Measurements from ENCODE around the gene IRX4.
"Not testable (repeated sequence)": the region's sequence is repeated elsewhere in the genome, so short reads cannot be mapped to it uniquely, and the experiment has no call there.

Gene IRX4

GRCh38 chr5:1870435-1871272 lies 12.1 kb downstream of the IRX4 start:
- not testable (repeated sequence) for H3K9me3 ChIP-seq (ENCODE audit: control insufficient read depth, low read length); H3K4me1 ChIP-seq (ENCODE audit: control insufficient read depth, insufficient read depth, low read length); H3K36me3 ChIP-seq (ENCODE audit: control insufficient read depth, insufficient read depth, low read length); H3K9ac ChIP-seq (ENCODE audit: low read length); H3K4me3 ChIP-seq (ENCODE audit: low read length)
- H3K27me3 ChIP-seq (ENCODE audit: control insufficient read depth, insufficient read depth, low read length) = peaks cover 44% of the 10 kb centered on the region

- H3K9ac ChIP-seq (ENCODE audit: low read length) = no peak overlapping the region
- H3K36me3 ChIP-seq (ENCODE audit: control insufficient read depth, insufficient read depth, low read length) = no peaks in the 10 kb centered on the region
- no peaks in the 10 kb centered on the region for H3K4me1 ChIP-seq (ENCODE audit: control insufficient read depth, insufficient read depth, low read length)
- peaks cover 42% of the 10 kb centered on the region for H3K27me3 ChIP-seq (ENCODE audit: control insufficient read depth, insufficient read depth, low read length)
- H3K4me3 ChIP-seq (ENCODE audit: low read length) = no peak overlapping the region
- no peaks in the 10 kb centered on the region for H3K9me3 ChIP-seq (ENCODE audit: control insufficient read depth, low read length)
These were observed 13.7 kb downstream of the IRX4 start for GRCh38 chr5:1868886-1869475.

GRCh38 chr5:1867815-1868143 lies 14.9 kb downstream of the IRX4 start:
- no peak overlapping the region for H3K9ac ChIP-seq (ENCODE audit: low read length)
- H3K27me3 ChIP-seq (ENCODE audit: control insufficient read depth, insufficient read depth, low read length) = peaks cover 42% of the 10 kb centered on the region
- H3K9me3 ChIP-seq (ENCODE audit: control insufficient read depth, low read length) = no peaks in the 10 kb centered on the region
- no peaks in the 10 kb centered on the region for H3K36me3 ChIP-seq (ENCODE audit: control insufficient read depth, insufficient read depth, low read length)
- H3K4me3 ChIP-seq (ENCODE audit: low read length) = no peak overlapping the region
- H3K4me1 ChIP-seq (ENCODE audit: control insufficient read depth, insufficient read depth, low read length) = no peaks in the 10 kb centered on the region

GRCh38 chr5:1867114-1867814 lies 15.5 kb downstream of the IRX4 start:
- H3K9me3 ChIP-seq (ENCODE audit: control insufficient read depth, low read length) = no peaks in the 10 kb centered on the region

GRCh38 chr5:1865948-1866347 lies 16.8 kb downstream of the IRX4 start:
- H3K9ac ChIP-seq (ENCODE audit: low read length) = no peak overlapping the region
- no peaks in the 10 kb centered on the region for H3K36me3 ChIP-seq (ENCODE audit: control insufficient read depth, insufficient read depth, low read length)
- H3K27me3 ChIP-seq (ENCODE audit: control insufficient read depth, insufficient read depth, low read length) = peaks cover 40% of the 10 kb centered on the region
- no peaks in the 10 kb centered on the region for H3K4me1 ChIP-seq (ENCODE audit: control insufficient read depth, insufficient read depth, low read length)
- H3K9me3 ChIP-seq (ENCODE audit: control insufficient read depth, low read length) = no peaks in the 10 kb centered on the region
- H3K4me3 ChIP-seq (ENCODE audit: low read length) = no peak overlapping the region

More at GRCh38 chr5:1867114-1867814, 15.5 kb downstream of the IRX4 start:
- Histone ChIP-seq H3K9ac (ENCODE audit: low read length) (no peak overlapping the region), H3K4me3 (ENCODE audit: low read length) (no peak overlapping the region), H3K27me3 (ENCODE audit: control insufficient read depth, insufficient read depth, low read length) (peaks cover 40% of the 10 kb centered on the region), H3K36me3 (ENCODE audit: control insufficient read depth, insufficient read depth, low read length) (no peaks in the 10 kb centered on the region), H3K4me1 (ENCODE audit: control insufficient read depth, insufficient read depth, low read length) (no peaks in the 10 kb centered on the region)

GRCh38 chr5:1865486-1865885 lies 17.2 kb downstream of the IRX4 start:
- Histone ChIP-seq H3K27me3 (ENCODE audit: control insufficient read depth, insufficient read depth, low read length) (peaks cover 40% of the 10 kb centered on the region), H3K36me3 (ENCODE audit: control insufficient read depth, insufficient read depth, low read length) (no peaks in the 10 kb centered on the region), H3K4me1 (ENCODE audit: control insufficient read depth, insufficient read depth, low read length) (no peaks in the 10 kb centered on the region), H3K9ac (ENCODE audit: low read length) (no peak overlapping the region), H3K9me3 (ENCODE audit: control insufficient read depth, low read length) (no peaks in the 10 kb centered on the region), H3K4me3 (ENCODE audit: low read length) (no peak overlapping the region)

- no peaks in the 10 kb centered on the region for H3K4me1 ChIP-seq (ENCODE audit: control insufficient read depth, insufficient read depth, low read length)
- peaks cover 40% of the 10 kb centered on the region for H3K27me3 ChIP-seq (ENCODE audit: control insufficient read depth, insufficient read depth, low read length)
- no peak overlapping the region for H3K4me3 ChIP-seq (ENCODE audit: low read length)
- no peaks in the 10 kb centered on the region for H3K9me3 ChIP-seq (ENCODE audit: control insufficient read depth, low read length)
- no peak overlapping the region for H3K9ac ChIP-seq (ENCODE audit: low read length)
- H3K36me3 ChIP-seq (ENCODE audit: control insufficient read depth, insufficient read depth, low read length) = no peaks in the 10 kb centered on the region
These were observed 17.8 kb downstream of the IRX4 start for GRCh38 chr5:1864896-1865440.

GRCh38 chr5:1860949-1861348 lies 21.8 kb downstream of the IRX4 start:
- Histone ChIP-seq H3K4me3 (ENCODE audit: low read length) (no peak overlapping the region), H3K4me1 (ENCODE audit: control insufficient read depth, insufficient read depth, low read length) (no peaks in the 10 kb centered on the region), H3K27me3 (ENCODE audit: control insufficient read depth, insufficient read depth, low read length) (peaks cover 28% of the 10 kb centered on the region), H3K36me3 (ENCODE audit: control insufficient read depth, insufficient read depth, low read length) (no peaks in the 10 kb centered on the region), H3K9me3 (ENCODE audit: control insufficient read depth, low read length) (no peaks in the 10 kb centered on the region), H3K9ac (ENCODE audit: low read length) (no peak overlapping the region)

GRCh38 chr5:1860021-1860610 lies 22.6 kb downstream of the IRX4 start:
- H3K36me3 ChIP-seq (ENCODE audit: control insufficient read depth, insufficient read depth, low read length) = no peaks in the 10 kb centered on the region
- H3K4me1 ChIP-seq (ENCODE audit: control insufficient read depth, insufficient read depth, low read length) = no peaks in the 10 kb centered on the region
- H3K27me3 ChIP-seq (ENCODE audit: control insufficient read depth, insufficient read depth, low read length) = peaks cover 20% of the 10 kb centered on the region
- H3K9ac ChIP-seq (ENCODE audit: low read length) = no peak overlapping the region
- no peak overlapping the region for H3K4me3 ChIP-seq (ENCODE audit: low read length)
- no peaks in the 10 kb centered on the region for H3K9me3 ChIP-seq (ENCODE audit: control insufficient read depth, low read length)

- Histone ChIP-seq H3K4me1 (ENCODE audit: control insufficient read depth, insufficient read depth, low read length) (no peaks in the 10 kb centered on the region), H3K9me3 (ENCODE audit: control insufficient read depth, low read length) (no peaks in the 10 kb centered on the region), H3K9ac (ENCODE audit: low read length) (no peak overlapping the region), H3K36me3 (ENCODE audit: control insufficient read depth, insufficient read depth, low read length) (no peaks in the 10 kb centered on the region), H3K27me3 (ENCODE audit: control insufficient read depth, insufficient read depth, low read length) (peaks cover 12% of the 10 kb centered on the region), H3K4me3 (ENCODE audit: low read length) (no peak overlapping the region)
These were observed 23.6 kb downstream of the IRX4 start for GRCh38 chr5:1859099-1859498.

- no peaks in the 10 kb centered on the region for H3K9me3 ChIP-seq (ENCODE audit: control insufficient read depth, low read length)
- no peak overlapping the region for H3K4me3 ChIP-seq (ENCODE audit: low read length)
- H3K9ac ChIP-seq (ENCODE audit: low read length) = no peak overlapping the region
- no peaks in the 10 kb centered on the region for H3K36me3 ChIP-seq (ENCODE audit: control insufficient read depth, insufficient read depth, low read length)
- no peaks in the 10 kb centered on the region for H3K4me1 ChIP-seq (ENCODE audit: control insufficient read depth, insufficient read depth, low read length)
- H3K27me3 ChIP-seq (ENCODE audit: control insufficient read depth, insufficient read depth, low read length) = peaks cover 11% of the 10 kb centered on the region
These were observed 24.3 kb downstream of the IRX4 start for GRCh38 chr5:1858436-1858835.

- peaks cover 9% of the 10 kb centered on the region for H3K27me3 ChIP-seq (ENCODE audit: control insufficient read depth, insufficient read depth, low read length)
- H3K9me3 ChIP-seq (ENCODE audit: control insufficient read depth, low read length) = no peaks in the 10 kb centered on the region
- no peaks in the 10 kb centered on the region for H3K4me1 ChIP-seq (ENCODE audit: control insufficient read depth, insufficient read depth, low read length)
- no peaks in the 10 kb centered on the region for H3K36me3 ChIP-seq (ENCODE audit: control insufficient read depth, insufficient read depth, low read length)
- no peak overlapping the region for H3K4me3 ChIP-seq (ENCODE audit: low read length)
- H3K9ac ChIP-seq (ENCODE audit: low read length) = no peak overlapping the region
These were observed 25.5 kb downstream of the IRX4 start for GRCh38 chr5:1857256-1857600.

Measured in mucosa of stomach (tissue), 1 donor.